OCI-LY3 (cell line): ENCODE results near the gene RERG.

Experiments used
- EZH2phosphoT487 ChIP-seq: fragments of 200-600 bp; shearing (Covaris generic); IDR thresholded peaks from 2 replicates; pipeline ENCODE4 v1.6.1; 2018; ENCODE audit warnings: antibody characterized with exemption, mixed run types, low read depth
- TF ChIP-seq, protein P1 (sequence below): fragments of 200-600, 300-600 bp; sonication (generic); IDR thresholded peaks from 2 replicates; pipeline ENCODE4 v1.5.1; 2014; ENCODE audit warnings: antibody characterized with exemption, low read length, low read depth

- TF ChIP-seq, protein P1, sequence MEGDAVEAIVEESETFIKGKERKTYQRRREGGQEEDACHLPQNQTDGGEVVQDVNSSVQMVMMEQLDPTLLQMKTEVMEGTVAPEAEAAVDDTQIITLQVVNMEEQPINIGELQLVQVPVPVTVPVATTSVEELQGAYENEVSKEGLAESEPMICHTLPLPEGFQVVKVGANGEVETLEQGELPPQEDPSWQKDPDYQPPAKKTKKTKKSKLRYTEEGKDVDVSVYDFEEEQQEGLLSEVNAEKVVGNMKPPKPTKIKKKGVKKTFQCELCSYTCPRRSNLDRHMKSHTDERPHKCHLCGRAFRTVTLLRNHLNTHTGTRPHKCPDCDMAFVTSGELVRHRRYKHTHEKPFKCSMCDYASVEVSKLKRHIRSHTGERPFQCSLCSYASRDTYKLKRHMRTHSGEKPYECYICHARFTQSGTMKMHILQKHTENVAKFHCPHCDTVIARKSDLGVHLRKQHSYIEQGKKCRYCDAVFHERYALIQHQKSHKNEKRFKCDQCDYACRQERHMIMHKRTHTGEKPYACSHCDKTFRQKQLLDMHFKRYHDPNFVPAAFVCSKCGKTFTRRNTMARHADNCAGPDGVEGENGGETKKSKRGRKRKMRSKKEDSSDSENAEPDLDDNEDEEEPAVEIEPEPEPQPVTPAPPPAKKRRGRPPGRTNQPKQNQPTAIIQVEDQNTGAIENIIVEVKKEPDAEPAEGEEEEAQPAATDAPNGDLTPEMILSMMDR: no peak
- TF ChIP-seq EZH2phosphoT487: no peak
Observed at GRCh38 chr12:15173142-15173541, 48.1 kb downstream of the RERG start.
